HCT116 (cell line): ENCODE measurements around the gene JUN. TPM values are rescaled to one million over a fixed set of nuclear protein-coding genes. Genes with fewer than 3 reads are reported as not detected.

Source experiments
- ATAC-seq: fragments of 200-7000 bp; cut with Tn5 transposase; 2 replicates; pipeline ENCODE4 v1.9.1; 2020; ENCODE audit warnings: mild to moderate bottlenecking, moderate library complexity
- BruUV-seq: library from RNA; stranded (reverse); fragments of 400-500 nt; replicated peaks from 2 replicates; lab custom pipeline; 2021; lab: Mats Ljungman, UMichigan
- CTCF ChIA-PET: fragments of 300-600 bp; sonication (Branson Sonifier 250); formaldehyde crosslinking; loops from one replicate; lab custom pipeline; 2021; ENCODE audit warnings: antibody characterized with exemption; lab: Charles Lee
- POLR2A ChIA-PET: fragments of 300-600, 350-600 bp; sonication (Branson Sonifier 250); formaldehyde crosslinking; loops from one replicate; lab custom pipeline; 2021; ENCODE audit warnings: antibody characterized with exemption; lab: Charles Lee
- RAD21 ChIA-PET, 2 experiments: fragments of 300-600 bp; sonication (Branson Sonifier 250); formaldehyde crosslinking; loops; one replicate each; lab custom pipeline; 2023; ENCODE audit warnings: low total read pairs in 2 of 2; ENCODE audit not compliant: uncharacterized antibody in 2 of 2, unreplicated experiment in 2 of 2, low non-redundant PET in 1 of 2; lab: Charles Lee
- DNase-seq: peaks from one replicate; pipeline ENCODE4 v3.0.0-alpha.2; 2010; ENCODE audit warnings: low read depth, low spot score
- H2AFZ ChIP-seq: fragments of 200-600 bp; shearing (Covaris generic), sonication (generic); 2 replicates; pipeline ENCODE4 v1.6.1; 2017; ENCODE audit warnings: low read depth, mixed run types, mixed read lengths, antibody characterized with exemption, low read length; ENCODE audit not compliant: poor library complexity, severe bottlenecking
- H3K27ac ChIP-seq: 2 replicates; pipeline ENCODE4 v1.5.1; 2012; ENCODE audit warnings: low read depth, low read length
- H3K27me3 ChIP-seq: fragments of 200-600 bp; sonication (generic); 2 replicates; pipeline ENCODE4 v1.6.1; 2016; ENCODE audit warnings: mixed run types, low read length, mixed read lengths; ENCODE audit not compliant: insufficient read depth
- H3K36me3 ChIP-seq, 2 experiments: fragments of 200-500 bp in 1 of 2; fragments of 200-600 bp in 1 of 2; sonication (Bioruptor generic) in 1 of 2; sonication (generic) in 1 of 2; 2 replicates each; pipeline versions ENCODE4 v1.5.1 to v1.6.1; 2014 to 2016; ENCODE audit warnings: low read length in 2 of 2, inconsistent platforms in 1 of 2, mixed read lengths in 1 of 2, mixed run types in 1 of 2; ENCODE audit not compliant: insufficient read depth in 2 of 2, control insufficient read depth in 1 of 2
- H3K4me1 ChIP-seq, 2 experiments: fragments of 200-600 bp in 1 of 2; sonication (generic) in 1 of 2; 2 replicates each; pipeline versions ENCODE4 v1.5.1 to v1.6.1; 2012 to 2017; ENCODE audit warnings: low read length in 2 of 2, inconsistent platforms in 1 of 2, mild to moderate bottlenecking in 1 of 2, mixed read lengths in 1 of 2, mixed run types in 1 of 2, moderate library complexity in 1 of 2; ENCODE audit not compliant: insufficient read depth in 2 of 2, control insufficient read depth in 1 of 2
- H3K4me2 ChIP-seq: fragments of 200-600 bp; sonication (generic); 2 replicates; pipeline ENCODE4 v1.6.1; 2017; ENCODE audit warnings: mixed run types, low read length, mixed read lengths
- H3K4me3 ChIP-seq, 2 experiments: fragments of 200-600 bp in 1 of 2; sonication (generic) in 1 of 2; replicated peaks in 1 of 2; 2 replicates each; pipeline ENCODE4 v1.5.1; 2011 to 2016; ENCODE audit warnings: low read length in 2 of 2, control low read depth in 1 of 2, low read depth in 1 of 2, mild to moderate bottlenecking in 1 of 2, mixed read lengths in 1 of 2, mixed run types in 1 of 2
- H3K79me2 ChIP-seq: fragments of 200-600 bp; sonication (generic); 2 replicates; pipeline ENCODE4 v1.6.1; 2017; ENCODE audit warnings: mild to moderate bottlenecking, mixed run types, low read length, moderate library complexity, mixed read lengths; ENCODE audit not compliant: insufficient read depth
- H3K9ac ChIP-seq: fragments of 200-600 bp; sonication (generic); 2 replicates; pipeline ENCODE4 v1.6.1; 2016; ENCODE audit warnings: low read length, mixed read lengths
- H3K9me2 ChIP-seq: fragments of 200-600 bp; sonication (generic), shearing (Covaris generic); 2 replicates; pipeline ENCODE4 v1.6.1; 2017; ENCODE audit warnings: mixed run types, mild to moderate bottlenecking, moderate library complexity; ENCODE audit not compliant: insufficient read depth
- H3K9me3 ChIP-seq, 2 experiments: fragments of 200-500 bp in 1 of 2; fragments of 200-600 bp in 1 of 2; sonication (Bioruptor generic) in 1 of 2; sonication (generic) in 1 of 2; 2 replicates each; pipeline ENCODE4 v1.6.1; 2014 to 2017; ENCODE audit warnings: low read length in 2 of 2, mixed read lengths in 2 of 2, inconsistent platforms in 1 of 2, low read depth in 1 of 2, mild to moderate bottlenecking in 1 of 2, mixed run types in 1 of 2, moderate library complexity in 1 of 2; ENCODE audit not compliant: control insufficient read depth in 1 of 2, insufficient read depth in 1 of 2
- H4K20me1 ChIP-seq: fragments of 200-600 bp; sonication (generic), shearing (Covaris generic); 2 replicates; pipeline ENCODE4 v1.6.1; 2017; ENCODE audit warnings: mixed run types, mild to moderate bottlenecking, moderate library complexity; ENCODE audit not compliant: insufficient read depth
- CBX3 ChIP-seq: IDR thresholded peaks from 2 replicates; pipeline ENCODE4 v1.6.1; 2012; ENCODE audit warnings: low read depth
- CTCF ChIP-seq, 3 experiments: fragments of 200-600 bp in 1 of 3; sonication (generic) in 1 of 3; IDR thresholded peaks in 2 of 3; conservative IDR thresholded peaks in 1 of 3; 2 replicates each; pipeline ENCODE4 v1.5.1; 2012 to 2017; ENCODE audit warnings: low read depth in 2 of 3, low read length in 2 of 3, antibody characterized with exemption in 1 of 3, borderline replicate concordance in 1 of 3, control low read depth in 1 of 3, mild to moderate bottlenecking in 1 of 3, mixed read lengths in 1 of 3, mixed run types in 1 of 3, moderate library complexity in 1 of 3; ENCODE audit not compliant: insufficient read depth in 1 of 3
- ELF1 ChIP-seq: IDR thresholded peaks from 2 replicates; pipeline ENCODE4 v1.6.1; 2012; ENCODE audit warnings: low read depth, borderline replicate concordance
- EZH2phosphoT487 ChIP-seq: fragments of 200-600 bp; IDR thresholded peaks from 2 replicates; pipeline ENCODE4 v1.6.1; 2018; ENCODE audit warnings: antibody characterized with exemption, borderline replicate concordance
- POLR2AphosphoS5 ChIP-seq: IDR thresholded peaks from 2 replicates; pipeline ENCODE4 v1.6.1; 2011; ENCODE audit warnings: mild to moderate bottlenecking, low read depth, low read length, moderate library complexity
- SRF ChIP-seq: IDR thresholded peaks from 2 replicates; pipeline ENCODE4 v1.6.1; 2012; ENCODE audit warnings: low read depth
- TCF7L2 ChIP-seq: IDR thresholded peaks from 2 replicates; pipeline ENCODE4 v1.7.0; 2011; ENCODE audit warnings: borderline replicate concordance, inconsistent platforms; ENCODE audit not compliant: insufficient read depth, insufficient read length; ENCODE audit errors: extremely low read depth
- ZBTB33 ChIP-seq: IDR thresholded peaks from 2 replicates; pipeline ENCODE4 v1.6.1; 2011; ENCODE audit warnings: mild to moderate bottlenecking, low read length, moderate library complexity; ENCODE audit not compliant: insufficient replicate concordance; ENCODE audit errors: extremely low read depth
- intact Hi-C: fragments of 100-400 bp; cut with micrococcal nuclease; formaldehyde crosslinking; loops from 2 replicates; pipeline ENCODE4 v1.10.0; 2022
- total RNA-seq: library from RNA; stranded (reverse); gene quantifications from one replicate; pipeline ENCODE4 v1.2.1, GENCODE V29; 2021; ENCODE audit not compliant: unreplicated experiment

The JUN gene
- total RNA-seq, 1 experiment from 2014 or later: 18.7 TPM

GRCh38 chr1:58781541-58782177, 2.2 kb downstream of the JUN start:
- Histone ChIP-seq H3K79me2 (peaks cover 15% of the 10 kb centered on the region), H3K9me2 (no peaks in the 10 kb centered on the region), H3K4me3 (no peak overlapping the region), H3K9ac (no peak overlapping the region), H3K36me3 (no peaks in the 10 kb centered on the region), H3K27ac (no peak overlapping the region), H3K4me1 (peaks cover 10 to 33% of the 10 kb centered on the region in 2 experiments; a peak in 3 of 4 replicates), H3K9me3 (no peaks in the 10 kb centered on the region), H4K20me1 (no peaks in the 10 kb centered on the region), H3K27me3 (no peaks in the 10 kb centered on the region), H2AFZ (no peak overlapping the region), H3K4me2 (no peak overlapping the region)
- no TSS peak for BruUV-seq
- POLR2A ChIA-PET: interaction anchor here (1.4 kb wide), 1 partner anchor 515 kb away, joined by 3 read pairs; the partner anchor contains the start of gene FGGY
- intact Hi-C loops: loop anchor here (10.0 kb wide), 1 partner anchor 653 kb away; no protein-coding TSS in a partner anchor
- ATAC-seq (no peak), DNase-seq (no peak)
- TF ChIP-seq POLR2AphosphoS5 (0 out of 2 replicates have a peak, but pooled peaks have one; percentile 13), CBX3 (no peak), EZH2phosphoT487 (no peak), ZBTB33 (no peak), TCF7L2 (no peak), SRF (no peak), CTCF (IDR thresholded peaks at IDR 0.05 in 2 of 3, conservative IDR thresholded peaks at IDR 0.05 in 1 of 3; ENCODE audit: borderline replicate concordance in 1 of 3, insufficient read depth in 1 of 3, low read depth in 2 of 3, low read length in 2 of 3) (peak in 2 of 3 experiments; percentile 19 to 24; a peak in 1 of 6 replicates), ELF1 (no peak)
- CTCF ChIA-PET: interaction anchor here (1.3 kb wide), 1 partner anchor 265 kb away, joined by 3 read pairs; no protein-coding TSS in a partner anchor
- RAD21 ChIA-PET: no interaction called here
